H1 (cell line): ENCODE results near the gene WSCD2. TPM values are rescaled to one million over a fixed set of nuclear protein-coding genes. Genes with fewer than 3 reads are reported as not detected.

Experiments
- CTBP2 ChIP-seq: IDR thresholded peaks from 2 replicates; pipeline ENCODE4 v1.7.0; 2011; ENCODE audit warnings: borderline replicate concordance, mild to moderate bottlenecking, moderate library complexity, mixed read lengths, low read length; ENCODE audit not compliant: insufficient read depth, insufficient read length
- HDAC2 ChIP-seq, 2 experiments: fragments of 300-600 bp in 1 of 2; sonication (generic) in 1 of 2; IDR thresholded peaks; 2 replicates each; pipeline ENCODE4 v1.6.1; 2011 to 2012; ENCODE audit warnings: low read depth in 2 of 2, low read length in 2 of 2, mild to moderate bottlenecking in 2 of 2, moderate library complexity in 2 of 2, borderline replicate concordance in 1 of 2, inconsistent platforms in 1 of 2
- SP4 ChIP-seq: IDR thresholded peaks from 2 replicates; pipeline ENCODE4 v1.6.1; 2012; ENCODE audit warnings: low read length, inconsistent platforms
- SRF ChIP-seq: IDR thresholded peaks from 2 replicates; pipeline ENCODE4 v1.6.1; 2011; ENCODE audit warnings: mild to moderate bottlenecking, low read depth, low read length, moderate library complexity
- TEAD4 ChIP-seq: IDR thresholded peaks from 2 replicates; pipeline ENCODE4 v1.6.1; 2012; ENCODE audit warnings: low read depth, low read length, inconsistent platforms, mixed read lengths
- polyA plus RNA-seq, 7 experiments: library from polyadenylated mRNA; depleted of rRNA in 3 of 7; stranded (reverse) in 5 of 7; unstranded in 2 of 7; fragments of >200 nt in 5 of 7; fragments of 200-250 nt in 2 of 7; gene quantifications; 1 replicate in 5 of 7; 2 replicates in 1 of 7; 4 replicates in 1 of 7; pipeline versions ENCODE4 v1.2.1 to v1.2.3, GENCODE V29; 2011 to 2013; ENCODE audit warnings: missing spikeins in 2 of 7, mixed read lengths in 2 of 7
- total RNA-seq: library from RNA; stranded (reverse); fragmentation: NEBNext Ultra II Directional; extraction: Animal tissue kit (Norgen Biotek cat#: 25700); gene quantifications from 2 replicates; pipeline ENCODE4 v1.2.1, GENCODE V29; 2021

The WSCD2 gene
- total and polyA plus RNA-seq, 2 of the 8 experiments (the other 6 are each of a cell fraction or from before 2014, with no cell fraction given), result 1.3 to 2.2 TPM

- no peak for TF ChIP-seq SRF
- no peak for TF ChIP-seq SP4
- TF ChIP-seq HDAC2 (IDR thresholded peaks at IDR 0.05; ENCODE audit: borderline replicate concordance in 1 of 2, low read depth in 2 of 2, low read length in 2 of 2), result no peak
- no peak for TF ChIP-seq TEAD4
- TF ChIP-seq CTBP2, result no peak
- TF ChIP-seq, all 59 proteins: peak for 0
These were observed 124.9 kb downstream of the WSCD2 start (continued) for GRCh38 chr12:108254030-108254429.
